NCI-H510A treated with DMSO at 0.1 percent for 48 hours (cell line): Measurements from ENCODE around the gene COPG1.
"Not testable (repeated sequence)": the region's sequence is repeated elsewhere in the genome, so short reads cannot be mapped to it uniquely, and the experiment has no call there.

ENCODE experiments used
- DNase-seq: peaks from one replicate; lab custom pipeline; 2025; lab: John Stamatoyannopoulos, UW

COPG1 gene

GRCh38 chr3:129240436-129240835, 9.0 kb upstream of the COPG1 start:
- DNase-seq = no peak

DNA sequence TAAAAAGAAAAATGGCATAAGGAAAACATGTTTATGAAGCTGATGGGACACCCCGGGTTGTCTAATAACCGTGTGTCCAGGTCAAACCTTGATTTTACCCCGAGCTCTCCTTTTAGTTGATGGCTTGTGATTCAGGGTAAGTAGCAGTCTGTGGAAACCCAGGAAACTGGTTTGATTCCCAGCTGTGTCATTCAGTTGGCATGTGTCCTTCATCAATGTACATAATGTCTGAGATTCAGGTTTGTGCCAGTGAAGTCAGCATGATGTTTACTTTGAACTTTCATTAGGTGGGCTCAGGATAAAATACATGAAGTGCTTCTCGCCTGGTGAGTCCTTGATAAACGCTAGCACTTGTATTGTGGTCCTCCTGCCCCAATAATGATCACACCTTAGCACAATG, 4.3 kb upstream of the COPG1 start:
- no peak for DNase-seq

DNA sequence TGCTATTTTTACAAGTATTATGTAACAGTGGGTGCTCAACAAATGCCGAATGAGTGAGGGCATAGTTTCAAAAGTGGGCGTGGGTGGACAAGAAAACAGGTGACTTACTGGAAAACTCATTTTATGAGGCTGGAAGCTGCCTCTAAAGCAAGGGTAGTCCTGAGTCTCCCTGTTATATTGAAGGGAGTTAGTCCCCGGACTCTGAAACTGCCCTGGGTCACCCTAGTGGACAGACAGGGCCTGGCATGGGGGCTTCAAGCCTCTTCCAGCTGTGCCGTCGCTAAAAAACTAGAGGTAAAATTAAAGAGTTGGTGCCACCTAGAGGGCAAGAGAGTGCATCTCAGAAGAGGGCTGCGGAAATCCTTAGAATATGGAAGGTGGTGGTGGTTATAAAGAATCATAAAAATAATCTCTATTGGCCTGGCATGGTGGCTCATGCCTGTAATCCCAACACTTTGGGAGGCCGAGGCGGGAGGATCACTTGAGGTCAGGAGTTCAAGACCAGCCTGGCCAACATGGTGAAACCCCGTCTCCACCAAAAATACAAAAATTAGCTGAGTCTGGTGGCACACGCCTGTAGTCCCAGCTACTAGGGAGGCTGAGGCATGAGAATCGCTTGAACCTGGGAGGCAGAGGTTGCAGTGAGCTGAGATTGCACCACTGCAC, 3.6 kb upstream of the COPG1 start:
- peak; percentile 74 for DNase-seq

DNA sequence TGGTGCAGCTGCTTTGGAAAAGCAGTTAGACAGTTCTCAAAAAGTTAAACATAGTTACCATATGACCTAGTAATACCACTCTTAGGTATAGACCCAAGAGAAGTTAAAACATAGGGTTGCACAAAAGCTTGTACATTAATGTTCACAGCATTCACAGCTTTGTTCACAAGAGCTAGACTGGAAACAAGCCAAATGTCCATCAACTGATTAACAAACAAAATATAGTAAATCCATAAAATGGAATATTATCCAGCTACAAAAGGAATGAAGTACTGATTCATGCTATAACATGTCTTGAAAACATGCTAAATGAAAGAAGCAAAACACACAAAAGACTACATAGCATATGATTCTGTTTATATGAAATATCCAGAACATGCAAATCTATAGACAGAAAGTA, 2.8 kb upstream of the COPG1 start:
- DNase-seq = no peak

- no peak for DNase-seq
These were observed 973 bp upstream of the COPG1 start for GRCh38 chr3:129248286-129248979.

GRCh38 chr3:129252748-129253147, 3.3 kb downstream of the COPG1 start:
- DNase-seq = no peak

DNA sequence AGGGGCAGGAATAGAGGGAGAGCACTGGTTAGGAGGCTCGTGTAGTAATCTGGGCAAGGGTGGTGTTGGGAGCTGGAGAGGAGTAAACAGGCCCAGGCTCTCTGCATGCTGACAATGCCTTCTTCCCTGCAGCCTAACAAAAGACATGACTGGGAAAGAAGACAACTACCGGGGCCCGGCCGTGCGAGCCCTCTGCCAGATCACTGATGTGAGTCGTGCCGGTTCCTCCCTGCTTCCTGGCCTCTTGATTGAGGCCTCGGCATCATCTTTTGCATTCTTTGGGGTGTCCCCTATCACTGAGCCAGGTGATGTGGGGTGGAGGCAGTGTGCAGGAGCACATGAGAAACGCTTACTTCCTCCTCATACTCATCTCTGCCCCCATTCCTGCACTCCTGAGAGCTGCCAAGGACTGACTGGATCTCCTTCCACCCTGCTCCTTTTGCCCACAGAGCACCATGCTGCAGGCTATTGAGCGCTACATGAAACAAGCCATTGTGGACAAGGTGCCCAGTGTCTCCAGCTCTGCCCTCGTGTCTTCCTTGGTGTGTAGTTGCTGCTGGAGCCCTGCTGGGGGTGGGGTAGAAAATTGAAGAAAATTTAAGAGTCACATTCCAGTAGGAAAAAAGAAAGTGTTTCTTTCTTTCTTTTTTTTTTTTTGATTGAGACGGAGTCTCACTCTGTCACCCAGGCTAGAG, 5.3 kb downstream of the COPG1 start:
- no peak for DNase-seq

DNA sequence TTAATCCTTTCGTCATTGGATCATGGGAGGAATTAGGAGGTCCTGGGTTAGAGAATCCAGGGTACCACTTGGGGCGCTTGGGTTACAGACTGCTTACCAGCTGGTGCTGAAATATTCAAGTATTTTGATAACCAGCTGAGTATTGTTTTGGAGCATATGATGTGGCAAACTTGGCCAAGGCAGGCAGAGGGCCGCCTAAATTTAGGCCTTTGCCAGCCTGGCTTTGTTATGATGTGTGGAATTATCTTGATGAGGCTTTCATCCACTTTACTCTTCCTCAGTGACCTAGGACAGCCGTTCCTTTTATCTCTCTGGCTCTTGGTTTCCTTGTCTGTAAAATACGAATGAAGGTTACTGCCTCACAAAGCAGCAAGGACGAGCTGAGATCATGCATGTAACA, 6.9 kb downstream of the COPG1 start:
- no peak for DNase-seq

DNA sequence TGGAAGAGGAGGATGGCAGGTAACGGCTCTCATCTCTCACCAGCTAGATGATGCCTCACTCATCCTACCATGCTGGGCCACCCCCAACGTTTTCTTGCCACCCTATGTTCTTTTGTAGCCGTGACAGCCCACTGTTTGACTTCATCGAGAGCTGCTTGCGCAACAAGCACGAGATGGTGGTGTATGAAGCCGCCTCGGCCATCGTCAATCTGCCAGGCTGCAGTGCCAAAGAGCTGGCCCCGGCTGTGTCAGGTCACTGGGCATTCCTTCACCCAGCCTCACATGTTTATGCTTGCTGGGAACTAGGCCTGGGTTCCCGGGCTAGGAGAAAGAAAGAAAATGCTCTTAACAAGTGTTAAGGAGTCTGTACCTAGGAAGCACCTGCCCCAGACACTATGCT, 8.2 kb downstream of the COPG1 start:
- DNase-seq = no peak

- no peak for DNase-seq
These were observed 10.4 kb downstream of the COPG1 start for GRCh38 chr3:129259612-129260477.

- no peak for DNase-seq
These were observed 11.2 kb downstream of the COPG1 start for GRCh38 chr3:129260606-129261005.

- no peak for DNase-seq
These were observed 12.5 kb downstream of the COPG1 start for GRCh38 chr3:129261894-129262293.

- no peak for DNase-seq
These were observed 13.9 kb downstream of the COPG1 start for GRCh38 chr3:129263161-129263910.

DNA sequence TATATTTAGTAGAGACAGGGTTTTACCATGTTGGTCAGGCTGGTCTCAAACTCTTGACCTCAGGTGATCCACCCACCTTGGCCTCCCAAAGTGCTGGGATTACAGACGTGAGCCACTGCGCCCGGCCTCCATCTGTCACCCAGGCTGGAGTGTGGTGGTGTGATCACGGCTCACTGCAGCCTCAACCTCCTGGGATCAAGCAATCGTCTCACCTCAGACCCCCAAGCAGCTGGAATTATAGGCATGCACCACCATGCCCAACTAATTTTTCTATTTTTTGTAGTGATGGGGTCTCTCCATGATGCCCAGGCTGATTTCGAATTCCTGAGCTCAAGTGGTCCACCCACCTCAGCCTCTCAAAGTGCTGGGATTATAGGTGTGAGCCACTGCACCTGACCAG, 15.6 kb downstream of the COPG1 start:
- not testable (repeated sequence) for DNase-seq

GRCh38 chr3:129266651-129267050, 17.2 kb downstream of the COPG1 start:
- no peak for DNase-seq

GRCh38 chr3:129268396-129268795, 19.0 kb downstream of the COPG1 start:
- no peak for DNase-seq

DNA sequence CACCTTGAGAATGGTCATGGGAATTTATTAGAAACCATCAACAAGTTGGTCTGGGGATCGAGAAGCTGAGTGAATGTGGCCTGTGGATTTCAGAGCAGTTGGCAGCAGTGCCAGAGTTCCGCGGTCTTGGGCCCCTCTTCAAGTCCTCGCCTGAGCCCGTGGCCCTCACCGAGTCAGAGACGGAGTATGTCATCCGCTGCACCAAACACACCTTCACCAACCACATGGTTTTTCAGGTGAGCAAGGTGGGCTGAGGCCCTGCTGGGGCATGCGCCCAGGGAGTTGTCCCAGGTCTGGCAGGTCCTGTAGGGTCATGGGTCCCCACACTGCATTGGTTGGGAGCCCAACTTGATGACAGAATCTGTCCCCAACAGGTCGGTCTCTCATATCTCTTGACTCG, 22.3 kb downstream of the COPG1 start:
- no peak for DNase-seq

- DNase-seq = no peak
These were observed 27.0 kb downstream of the COPG1 start for GRCh38 chr3:129276385-129276784.

- no peak for DNase-seq
These were observed 28.4 kb downstream of the COPG1 start for GRCh38 chr3:129277829-129278271.

GRCh38 chr3:129278439-129278965, 29.1 kb downstream of the COPG1 start, which contains the start of gene HMCES:
HMCES (plus strand) TSS chr3:129278870; CDS start chr3:129279733, 863 bp downstream.
- peak; percentile 82 for DNase-seq
